NCI-H774 (cell line): ENCODE data around the gene TRIM72.

ENCODE experiments used
- DNase-seq: peaks from one replicate; lab custom pipeline; 2025; lab: John Stamatoyannopoulos, UW

TRIM72 gene, protein sequence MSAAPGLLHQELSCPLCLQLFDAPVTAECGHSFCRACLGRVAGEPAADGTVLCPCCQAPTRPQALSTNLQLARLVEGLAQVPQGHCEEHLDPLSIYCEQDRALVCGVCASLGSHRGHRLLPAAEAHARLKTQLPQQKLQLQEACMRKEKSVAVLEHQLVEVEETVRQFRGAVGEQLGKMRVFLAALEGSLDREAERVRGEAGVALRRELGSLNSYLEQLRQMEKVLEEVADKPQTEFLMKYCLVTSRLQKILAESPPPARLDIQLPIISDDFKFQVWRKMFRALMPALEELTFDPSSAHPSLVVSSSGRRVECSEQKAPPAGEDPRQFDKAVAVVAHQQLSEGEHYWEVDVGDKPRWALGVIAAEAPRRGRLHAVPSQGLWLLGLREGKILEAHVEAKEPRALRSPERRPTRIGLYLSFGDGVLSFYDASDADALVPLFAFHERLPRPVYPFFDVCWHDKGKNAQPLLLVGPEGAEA

DNA sequence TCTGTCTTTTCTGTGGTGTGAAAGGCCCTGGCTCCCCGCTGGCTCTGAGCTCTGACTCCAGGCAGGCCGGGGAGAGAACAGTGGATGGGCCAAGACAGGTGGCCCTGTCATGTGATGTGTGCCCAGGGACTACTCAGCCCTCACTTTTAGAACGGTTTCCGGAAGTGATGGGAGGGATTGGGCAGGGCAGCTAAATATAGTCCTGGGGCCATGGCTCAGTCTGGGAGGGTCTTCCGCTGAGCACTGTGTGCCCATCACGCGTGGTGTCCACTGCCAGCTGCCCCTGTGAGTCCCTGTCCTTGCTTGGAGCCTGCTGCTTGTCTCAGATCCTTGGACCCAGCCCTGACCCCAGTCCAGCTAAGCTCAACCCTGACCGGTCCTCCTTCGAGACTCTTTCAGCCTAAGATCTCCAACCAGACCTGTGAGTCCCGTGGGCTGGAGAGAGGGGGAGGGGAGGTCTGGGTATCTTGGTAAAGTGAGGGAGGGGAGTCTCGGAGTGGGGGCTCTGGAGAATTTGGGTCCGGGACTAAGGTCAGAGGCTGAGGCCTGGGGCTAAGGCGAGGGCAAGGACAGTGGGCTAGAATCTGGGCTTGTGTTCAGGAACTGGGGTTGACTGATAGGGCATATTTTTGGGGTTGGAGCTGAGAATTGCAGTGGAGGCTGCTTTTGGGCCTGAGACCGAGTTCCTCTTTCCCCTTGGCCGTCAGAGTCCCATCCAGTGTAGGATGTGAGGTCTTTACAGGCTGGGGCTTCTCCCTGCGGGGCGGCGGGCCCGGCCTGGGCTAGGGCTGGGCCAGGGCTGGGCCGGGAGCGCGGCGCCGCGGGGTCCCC lies at the start of gene TRIM72:
Gene TRIM72, plus strand, starts transcription at position 243 of the 831 bp plus-strand sequence. CDS start 620 bp downstream, outside the sequence.
- no peak for DNase-seq

DNA sequence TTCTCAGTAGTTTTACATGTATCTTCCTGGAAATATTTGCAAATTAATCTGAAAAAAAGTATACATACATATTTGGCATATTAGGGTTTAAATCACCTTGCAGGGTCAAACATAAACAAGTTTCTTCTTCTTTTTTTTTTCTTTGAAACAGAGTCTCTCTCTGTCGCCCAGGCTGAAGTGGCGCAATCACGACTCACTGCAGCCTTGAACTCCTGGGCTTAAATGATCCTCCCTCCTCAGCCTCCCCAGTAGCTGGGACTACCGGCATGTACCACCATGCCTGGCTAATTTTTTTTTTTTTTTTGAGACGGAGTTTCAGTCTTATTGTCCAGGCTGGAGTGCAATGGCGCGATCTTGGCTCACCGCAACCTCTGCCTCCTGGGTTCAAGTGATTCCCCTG lies 46.6 kb upstream of the TRIM72 start:
- no peak for DNase-seq

DNA sequence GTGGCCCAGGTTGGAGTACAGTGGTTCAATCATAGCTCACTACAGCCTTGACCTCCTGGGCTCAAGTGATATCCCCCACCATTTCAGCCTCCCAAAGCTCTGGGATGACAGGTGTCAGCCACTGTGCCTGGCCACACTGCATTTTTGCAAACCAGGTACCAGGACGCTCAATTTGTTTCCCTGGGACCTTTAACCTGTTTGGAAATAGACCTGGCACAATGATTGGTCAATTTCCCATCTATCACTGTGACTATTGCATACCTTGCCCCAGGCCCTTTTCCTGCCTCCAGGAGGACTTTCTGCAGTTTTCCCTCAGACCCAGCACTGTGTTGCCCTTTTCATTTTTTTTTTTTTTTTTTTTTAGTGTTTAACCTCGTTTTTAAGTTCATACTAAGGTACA lies 45.1 kb upstream of the TRIM72 start:
- no peak for DNase-seq

DNA sequence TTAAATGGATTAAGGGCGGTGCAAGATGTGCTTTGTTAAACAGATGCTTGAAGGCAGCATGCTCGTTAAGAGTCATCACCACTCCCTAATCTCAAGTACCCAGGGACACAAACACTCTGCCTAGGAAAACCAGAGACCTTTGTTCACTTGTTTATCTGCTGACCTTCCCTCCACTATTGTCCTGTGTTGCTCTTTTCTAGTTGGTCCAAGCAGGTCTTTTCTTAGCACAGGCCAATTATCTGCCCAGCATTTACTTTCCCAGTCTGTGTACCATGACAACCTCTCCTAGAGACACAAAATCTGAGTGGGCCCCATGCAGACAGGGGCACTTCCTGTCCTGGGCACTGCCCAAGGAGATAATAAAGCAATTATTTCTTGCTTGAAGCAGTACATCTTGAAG lies 43.9 kb upstream of the TRIM72 start:
- DNase-seq: peak; percentile 50

DNA sequence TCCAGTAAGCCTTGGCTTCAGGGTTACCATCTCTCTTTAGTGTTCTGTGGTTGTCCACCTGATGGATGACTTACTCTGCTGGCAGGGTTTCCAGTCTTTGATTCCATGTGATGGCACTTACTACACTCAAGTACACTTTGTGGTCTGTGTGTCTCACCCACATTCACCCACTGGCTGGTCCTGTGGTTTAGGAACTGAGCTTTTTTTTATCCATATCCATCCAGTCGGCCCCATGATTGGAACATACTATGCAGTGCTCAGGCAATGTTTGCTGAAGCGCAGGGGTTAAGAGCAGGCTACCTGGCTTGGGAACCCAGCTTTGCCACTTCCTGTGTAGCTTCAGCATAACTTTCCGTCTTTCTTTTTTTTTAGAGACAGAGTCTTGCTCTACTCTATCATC lies 36.8 kb upstream of the TRIM72 start:
- no peak for DNase-seq

DNA sequence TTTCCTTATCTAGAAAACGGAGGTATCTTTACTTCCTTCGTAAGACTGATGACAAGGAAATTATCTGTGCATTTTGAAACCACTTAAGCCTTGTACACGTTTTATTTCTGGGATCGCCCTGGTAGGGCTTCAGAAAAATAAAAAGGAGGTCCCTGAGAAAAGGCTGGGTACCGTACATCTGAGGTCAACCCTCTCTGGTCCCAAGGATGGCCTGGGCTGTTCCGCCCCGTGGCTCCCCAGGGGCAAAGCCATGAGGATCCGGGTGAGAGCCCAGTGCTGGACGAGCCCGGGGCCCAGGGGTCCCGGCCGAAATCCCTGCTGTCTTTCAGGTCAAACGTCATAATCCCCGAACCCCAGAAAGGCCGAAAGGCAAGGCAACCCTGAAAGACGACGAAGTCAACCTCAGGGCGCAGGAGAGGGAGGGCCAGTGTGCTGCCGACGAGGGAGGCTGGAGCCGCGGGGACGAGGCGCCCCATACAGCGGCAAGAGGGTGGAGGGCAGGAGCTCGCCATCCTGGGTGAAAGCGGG lies 34.6 kb upstream of the TRIM72 start:
- DNase-seq: no peak

DNA sequence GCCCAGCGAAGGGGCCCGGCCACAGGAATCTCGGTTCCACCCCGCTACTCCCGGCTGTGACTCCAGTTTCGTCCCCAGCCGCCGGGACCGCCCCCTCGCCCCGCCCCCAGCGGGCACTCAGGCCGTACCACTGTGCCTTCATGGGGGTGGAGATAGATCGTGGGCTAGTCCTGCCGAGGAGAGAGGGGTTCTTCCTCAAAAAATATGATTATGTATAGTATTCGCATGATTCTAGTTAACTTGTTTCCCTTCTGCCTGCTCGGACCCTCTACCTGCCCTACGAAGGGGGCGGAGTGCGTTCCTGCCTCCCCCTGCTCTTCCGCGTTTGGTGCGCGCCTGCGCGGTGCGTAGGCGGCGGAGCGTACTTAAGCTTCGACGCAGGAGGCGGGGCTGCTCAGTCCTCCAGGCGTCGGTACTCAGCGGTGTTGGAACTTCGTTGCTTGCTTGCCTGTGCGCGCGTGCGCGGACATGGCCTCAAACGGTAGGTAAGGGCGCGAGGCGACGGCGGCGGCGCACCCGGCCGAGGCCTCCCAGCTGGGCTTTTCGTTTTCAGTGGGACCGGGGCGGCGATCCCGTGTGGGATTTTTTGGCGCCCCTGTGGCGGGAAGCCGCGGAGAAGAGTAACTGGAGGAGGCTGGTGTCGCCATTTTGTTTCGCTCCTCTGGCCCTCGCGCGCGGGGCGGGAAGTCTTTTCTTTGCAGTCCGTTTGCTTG lies 34.0 kb upstream of the TRIM72 start, which contains the start of gene FUS:
Gene FUS, plus strand, starts transcription at position 393 of the 713 bp plus-strand sequence. Its CDS starts 76 bp downstream, at position 469.
- peak; percentile 85 for DNase-seq

DNA sequence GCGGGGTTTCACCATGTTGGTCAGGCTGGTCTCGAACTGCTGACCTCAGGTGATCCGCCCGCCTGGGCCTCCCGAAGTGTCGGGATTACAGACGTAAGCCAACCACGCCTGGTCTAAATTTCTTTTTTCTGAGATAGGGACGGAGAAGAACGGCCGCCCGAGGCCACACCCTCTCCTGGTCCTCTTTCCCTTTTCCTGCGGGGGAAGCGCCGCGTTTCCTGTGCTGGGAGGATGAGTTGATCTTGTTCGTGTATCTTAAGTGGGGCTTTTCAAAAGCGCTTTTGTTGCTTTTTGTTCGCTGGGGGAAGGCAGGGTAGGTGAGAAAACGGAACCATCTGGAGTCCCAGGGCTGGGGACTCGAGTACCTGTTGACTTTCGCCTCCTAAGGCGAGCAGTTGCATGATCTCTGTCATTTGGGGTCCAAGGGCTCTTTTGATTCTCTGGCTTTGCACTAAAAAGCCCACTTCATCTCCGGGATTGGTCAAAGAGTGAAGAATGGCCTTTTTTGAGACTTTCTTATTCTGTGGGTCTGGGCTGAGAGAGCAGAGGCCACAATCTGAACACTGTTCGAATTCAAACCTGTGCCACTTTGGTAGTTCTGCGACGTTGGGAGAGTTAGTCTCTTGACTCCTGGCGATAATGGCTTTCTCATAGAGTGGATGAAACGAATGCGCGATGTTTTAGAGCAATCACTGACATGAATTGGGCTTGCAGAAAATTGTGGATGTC lies 32.7 kb upstream of the TRIM72 start:
- no peak for DNase-seq

DNA sequence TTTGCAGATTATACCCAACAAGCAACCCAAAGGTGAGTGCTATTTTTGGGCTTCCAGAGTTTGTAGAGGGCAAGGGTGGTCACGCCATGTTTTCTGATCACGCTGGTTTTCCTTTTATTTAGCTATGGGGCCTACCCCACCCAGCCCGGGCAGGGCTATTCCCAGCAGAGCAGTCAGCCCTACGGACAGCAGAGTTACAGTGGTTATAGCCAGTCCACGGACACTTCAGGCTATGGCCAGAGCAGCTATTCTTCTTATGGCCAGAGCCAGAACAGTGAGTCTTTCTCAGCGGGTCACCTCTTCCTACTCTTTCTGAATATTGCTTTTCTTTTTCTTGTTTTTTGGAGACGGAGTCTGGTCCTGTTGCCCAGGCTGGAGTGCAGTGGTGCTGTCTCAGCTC lies 31.5 kb upstream of the TRIM72 start:
- DNase-seq: no peak

DNA sequence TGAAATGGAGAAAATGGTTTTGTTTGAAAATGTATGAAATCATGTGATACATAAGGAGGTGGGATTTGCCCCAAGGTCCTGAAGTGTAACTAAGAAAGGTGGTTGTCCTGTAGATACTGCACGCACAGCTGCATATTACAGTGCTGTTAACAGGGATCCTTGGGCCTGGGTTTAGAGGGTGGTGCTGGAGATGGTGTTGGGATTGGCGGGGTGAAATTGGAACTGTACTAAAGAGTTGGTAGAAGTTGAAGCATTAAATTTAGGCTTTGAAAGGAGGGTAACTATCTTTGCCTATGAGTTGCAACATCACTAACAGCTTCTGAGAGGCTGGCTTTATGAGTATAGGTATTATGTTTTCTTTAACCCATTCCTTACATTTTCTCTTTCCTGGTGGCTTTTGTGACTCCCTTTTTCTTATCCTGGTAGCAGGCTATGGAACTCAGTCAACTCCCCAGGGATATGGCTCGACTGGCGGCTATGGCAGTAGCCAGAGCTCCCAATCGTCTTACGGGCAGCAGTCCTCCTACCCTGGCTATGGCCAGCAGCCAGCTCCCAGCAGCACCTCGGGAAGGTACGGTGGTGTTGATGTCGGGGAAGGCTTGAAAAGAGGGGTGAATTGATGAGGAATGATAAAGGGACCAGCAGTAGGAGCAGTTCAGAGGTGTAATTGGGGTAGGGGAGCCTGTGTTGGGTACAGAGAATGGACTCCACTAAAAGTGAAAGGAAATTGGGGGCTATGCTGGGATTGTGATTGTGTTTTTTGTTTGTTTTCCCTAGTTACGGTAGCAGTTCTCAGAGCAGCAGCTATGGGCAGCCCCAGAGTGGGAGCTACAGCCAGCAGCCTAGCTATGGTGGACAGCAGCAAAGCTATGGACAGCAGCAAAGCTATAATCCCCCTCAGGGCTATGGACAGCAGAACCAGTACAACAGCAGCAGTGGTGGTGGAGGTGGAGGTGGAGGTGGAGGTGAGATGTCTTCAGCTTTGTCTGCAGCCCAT lies 30.2 kb upstream of the TRIM72 start:
- DNase-seq: no peak

DNA sequence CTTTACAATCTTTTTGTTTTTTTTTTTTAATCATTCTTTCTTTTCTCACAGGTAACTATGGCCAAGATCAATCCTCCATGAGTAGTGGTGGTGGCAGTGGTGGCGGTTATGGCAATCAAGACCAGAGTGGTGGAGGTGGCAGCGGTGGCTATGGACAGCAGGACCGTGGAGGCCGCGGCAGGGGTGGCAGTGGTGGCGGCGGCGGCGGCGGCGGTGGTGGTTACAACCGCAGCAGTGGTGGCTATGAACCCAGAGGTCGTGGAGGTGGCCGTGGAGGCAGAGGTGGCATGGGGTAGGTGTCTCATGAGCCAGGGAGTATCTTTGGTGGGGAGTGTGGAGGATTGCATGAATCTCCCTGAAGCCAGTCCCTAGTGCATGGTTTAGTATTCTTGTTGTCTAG lies 29.0 kb upstream of the TRIM72 start:
- DNase-seq: no peak

DNA sequence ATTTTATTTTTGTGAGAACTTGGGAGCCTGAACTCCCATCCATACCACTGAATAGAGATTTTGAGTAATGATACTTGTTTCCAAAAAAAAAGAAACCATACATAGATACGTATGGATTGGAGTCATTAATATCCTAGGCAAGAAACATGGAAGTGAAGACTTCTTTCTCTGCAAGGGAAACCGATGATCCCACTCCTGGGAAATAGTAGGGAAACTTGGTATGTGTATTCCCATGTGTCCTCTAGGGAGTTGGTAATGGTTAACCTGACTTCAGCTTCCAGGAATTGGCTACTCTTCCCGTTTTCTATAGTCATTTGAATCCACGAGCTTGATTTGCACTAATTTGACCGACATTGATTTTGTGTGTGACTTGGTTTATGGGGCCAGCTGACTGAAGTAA lies 28.6 kb upstream of the TRIM72 start:
- no peak for DNase-seq

DNA sequence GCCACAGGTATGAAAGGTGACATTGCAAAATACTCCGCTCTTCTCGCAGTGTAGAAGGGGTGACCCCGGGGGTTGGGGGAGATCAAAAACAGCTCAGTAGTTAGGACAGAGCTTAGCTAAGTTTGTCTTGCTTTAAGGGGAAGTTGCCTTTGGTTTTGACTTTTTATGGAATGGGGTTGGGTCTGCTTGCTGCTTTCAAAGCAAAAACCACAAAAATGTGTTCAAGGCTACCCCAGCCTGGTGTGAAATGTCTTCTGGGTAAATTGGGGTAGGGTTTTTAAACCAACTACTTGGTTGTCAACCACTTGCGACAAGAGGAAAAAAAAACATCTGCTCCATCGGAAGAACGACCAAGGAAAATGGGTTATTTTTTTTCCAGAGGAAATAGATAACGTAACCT lies 27.7 kb upstream of the TRIM72 start:
- no peak for DNase-seq

DNA sequence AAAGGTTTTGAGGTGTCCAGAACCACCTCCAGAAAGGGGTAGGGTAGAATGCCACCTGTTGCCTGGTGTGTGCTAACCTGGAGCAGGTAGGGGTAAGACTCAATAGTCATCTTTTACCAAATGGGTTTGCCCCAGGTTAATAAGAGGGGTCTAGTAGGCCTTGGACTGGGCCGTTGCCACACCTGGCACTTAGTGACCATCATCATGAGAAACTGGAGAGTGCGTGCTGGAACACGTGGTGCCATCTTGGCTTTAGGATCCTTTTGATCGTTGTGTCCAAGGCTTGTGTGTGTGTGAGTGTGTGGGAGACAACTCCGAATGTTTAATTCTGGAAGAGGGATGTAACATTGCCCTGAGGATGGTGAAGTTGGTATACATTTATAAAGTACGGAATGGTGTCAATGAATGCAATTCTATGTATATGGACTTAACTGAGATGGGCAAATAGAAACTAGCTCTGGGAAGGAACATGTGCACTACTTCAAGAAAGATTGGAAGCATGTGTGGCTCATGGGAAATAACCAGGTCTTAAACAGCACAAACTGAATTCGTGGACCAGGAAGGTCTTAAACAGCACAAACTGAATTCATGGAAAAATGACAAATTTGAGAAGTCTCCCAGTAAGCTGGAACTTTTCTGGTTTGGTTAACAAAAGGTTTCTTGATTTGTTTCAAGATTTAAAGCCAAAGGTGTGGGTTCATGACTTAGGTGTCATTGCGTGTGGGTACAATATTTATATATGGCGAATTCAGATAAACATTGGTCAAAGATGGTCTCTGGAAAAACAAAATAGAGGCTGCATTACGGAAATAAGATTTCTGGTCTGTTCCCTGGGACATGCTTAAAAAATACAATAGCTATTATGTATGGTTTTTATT lies 26.8 kb upstream of the TRIM72 start:
- DNase-seq: no peak

DNA sequence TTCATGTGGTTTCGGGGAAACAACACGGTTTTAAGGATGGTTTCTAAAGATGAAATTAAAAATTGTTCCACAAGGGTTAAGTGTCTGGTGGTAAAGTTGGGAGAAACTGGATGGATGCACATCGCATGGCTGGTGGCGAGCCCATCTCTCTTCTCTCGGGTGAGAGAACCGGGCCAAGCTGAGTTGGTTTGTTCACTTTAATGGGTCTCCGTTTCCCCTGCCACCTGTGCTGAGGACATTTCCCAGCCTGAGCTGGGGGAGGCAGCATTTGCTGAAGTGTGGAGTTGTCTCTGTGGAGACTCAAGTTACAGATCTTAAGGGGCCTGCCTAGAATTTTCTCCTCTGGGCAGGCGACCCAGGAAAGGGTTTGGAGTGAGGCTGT lies 26.1 kb upstream of the TRIM72 start:
- DNase-seq: no peak

DNA sequence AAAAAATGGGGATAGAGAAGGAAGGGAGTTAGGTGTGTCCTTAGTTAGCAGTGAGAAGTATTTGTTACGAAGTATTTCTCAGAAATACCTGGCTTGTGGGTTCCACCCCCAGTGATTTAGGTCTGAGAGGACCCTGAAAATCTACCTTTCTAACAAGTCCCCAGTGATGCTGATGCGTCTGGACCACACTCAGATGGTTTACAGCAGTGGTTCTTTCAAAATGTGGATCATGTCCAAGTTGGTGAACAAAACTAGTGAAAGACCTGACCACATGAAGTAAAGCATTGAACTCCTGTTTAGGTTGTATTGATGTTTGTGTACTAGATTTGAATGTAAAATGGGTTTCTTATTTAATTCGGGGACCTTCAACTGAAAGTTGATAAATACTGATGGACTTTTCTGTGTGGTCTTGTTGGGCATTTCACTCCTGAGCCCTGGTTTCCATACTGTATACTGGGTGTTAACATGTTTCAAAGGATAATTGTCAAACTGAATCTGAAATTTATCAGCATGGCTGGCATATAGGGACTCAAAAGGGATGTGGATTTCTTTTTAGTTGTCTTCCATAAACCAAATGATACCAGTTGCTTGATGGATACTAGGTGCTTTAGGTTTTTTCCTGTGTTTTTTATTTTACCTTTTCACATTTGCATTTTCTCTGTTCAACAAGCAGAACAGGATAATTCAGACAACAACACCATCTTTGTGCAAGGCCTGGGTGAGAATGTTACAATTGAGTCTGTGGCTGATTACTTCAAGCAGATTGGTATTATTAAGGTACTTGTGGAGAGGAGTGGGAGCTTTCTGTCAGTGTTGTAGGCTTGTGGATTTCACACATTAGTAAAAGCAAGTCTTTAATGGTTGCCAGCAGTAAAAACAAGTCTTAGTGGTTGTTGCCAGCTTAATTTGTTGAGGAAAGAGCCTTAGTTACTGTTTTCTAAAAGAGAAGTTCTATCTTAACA lies 25.2 kb upstream of the TRIM72 start:
- no peak for DNase-seq

DNA sequence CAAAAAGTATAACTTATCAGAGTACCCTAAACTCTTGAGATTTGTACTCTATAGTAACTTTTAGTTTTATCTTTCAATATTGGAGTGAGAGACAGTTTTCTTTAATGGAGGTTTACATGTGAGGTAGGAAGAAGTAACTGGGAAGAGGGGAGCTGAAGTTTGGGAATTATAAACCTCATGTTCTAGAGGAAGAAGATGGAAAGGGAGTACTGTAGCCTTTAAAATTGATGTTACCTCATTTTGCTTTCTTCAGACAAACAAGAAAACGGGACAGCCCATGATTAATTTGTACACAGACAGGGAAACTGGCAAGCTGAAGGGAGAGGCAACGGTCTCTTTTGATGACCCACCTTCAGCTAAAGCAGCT lies 24.5 kb upstream of the TRIM72 start:
- no peak for DNase-seq

DNA sequence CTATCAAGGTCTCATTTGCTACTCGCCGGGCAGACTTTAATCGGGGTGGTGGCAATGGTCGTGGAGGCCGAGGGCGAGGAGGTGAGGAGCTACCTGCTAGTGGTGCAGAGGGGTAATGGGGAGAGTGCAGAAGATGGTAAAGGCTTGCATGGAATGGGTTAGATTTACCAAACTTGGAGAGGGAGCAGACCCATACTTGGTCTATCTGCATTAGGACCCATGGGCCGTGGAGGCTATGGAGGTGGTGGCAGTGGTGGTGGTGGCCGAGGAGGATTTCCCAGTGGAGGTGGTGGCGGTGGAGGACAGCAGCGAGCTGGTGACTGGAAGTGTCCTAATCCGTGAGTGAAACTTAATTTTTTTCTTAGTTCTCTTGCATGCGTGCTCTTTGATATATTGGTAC lies 23.9 kb upstream of the TRIM72 start:
- DNase-seq: no peak
